WTC11 (cell line): ENCODE data around the gene NGF.

Source experiments
- ESRRA ChIP-seq: sonication (generic); formaldehyde crosslinking; IDR thresholded peaks from 2 replicates; pipeline ENCODE4 v1.8.1; 2022; ENCODE audit warnings: mild to moderate bottlenecking, missing genetic modification reagents, borderline replicate concordance
- ZNF138 ChIP-seq: sonication (generic); formaldehyde crosslinking; conservative IDR thresholded peaks from 2 replicates; pipeline ENCODE4 v1.8.1; 2022; ENCODE audit warnings: mild to moderate bottlenecking, moderate library complexity, missing genetic modification reagents
- TF ChIP-seq, protein P1 (sequence below): fragments of 200-600 bp; IDR thresholded peaks from 2 replicates; pipeline ENCODE4 v1.8.0; 2022; ENCODE audit warnings: antibody characterized with exemption

DNA sequence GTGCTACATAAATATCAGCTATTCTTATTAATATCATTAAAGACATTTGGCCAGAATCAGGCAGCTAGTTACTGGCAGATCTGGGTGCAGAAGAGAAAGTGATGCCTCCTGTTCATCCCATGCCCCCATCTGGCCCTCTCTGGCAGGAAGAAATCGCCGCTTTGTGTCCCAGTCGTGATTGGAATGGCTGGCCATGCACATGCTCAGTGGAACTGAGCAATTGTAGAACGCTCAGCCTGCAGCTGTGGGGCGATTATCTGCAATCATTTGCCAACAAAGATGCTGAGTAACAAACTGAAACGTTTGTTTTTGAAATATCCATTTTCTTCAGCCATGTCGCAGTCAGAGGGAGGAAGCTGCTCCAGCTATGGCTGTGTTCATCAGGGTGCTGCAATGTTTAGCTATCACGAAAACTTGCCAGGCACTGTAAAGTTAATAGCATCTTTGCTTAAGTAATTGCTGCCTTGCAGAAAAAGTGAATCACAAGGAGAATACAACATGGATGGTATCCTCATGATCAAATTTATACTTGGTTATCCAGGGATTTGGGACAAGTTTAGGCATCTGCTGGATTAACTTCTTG, 36.5 kb downstream of the NGF start:
- TF ChIP-seq, protein P1, sequence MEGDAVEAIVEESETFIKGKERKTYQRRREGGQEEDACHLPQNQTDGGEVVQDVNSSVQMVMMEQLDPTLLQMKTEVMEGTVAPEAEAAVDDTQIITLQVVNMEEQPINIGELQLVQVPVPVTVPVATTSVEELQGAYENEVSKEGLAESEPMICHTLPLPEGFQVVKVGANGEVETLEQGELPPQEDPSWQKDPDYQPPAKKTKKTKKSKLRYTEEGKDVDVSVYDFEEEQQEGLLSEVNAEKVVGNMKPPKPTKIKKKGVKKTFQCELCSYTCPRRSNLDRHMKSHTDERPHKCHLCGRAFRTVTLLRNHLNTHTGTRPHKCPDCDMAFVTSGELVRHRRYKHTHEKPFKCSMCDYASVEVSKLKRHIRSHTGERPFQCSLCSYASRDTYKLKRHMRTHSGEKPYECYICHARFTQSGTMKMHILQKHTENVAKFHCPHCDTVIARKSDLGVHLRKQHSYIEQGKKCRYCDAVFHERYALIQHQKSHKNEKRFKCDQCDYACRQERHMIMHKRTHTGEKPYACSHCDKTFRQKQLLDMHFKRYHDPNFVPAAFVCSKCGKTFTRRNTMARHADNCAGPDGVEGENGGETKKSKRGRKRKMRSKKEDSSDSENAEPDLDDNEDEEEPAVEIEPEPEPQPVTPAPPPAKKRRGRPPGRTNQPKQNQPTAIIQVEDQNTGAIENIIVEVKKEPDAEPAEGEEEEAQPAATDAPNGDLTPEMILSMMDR: no peak
- TF ChIP-seq ESRRA (CRISPR knock-in tag): no peak
- TF ChIP-seq ZNF138 (CRISPR knock-in tag): no peak
